ENCODE results near the gene NIT1. TPM values are rescaled to one million over a fixed set of nuclear protein-coding genes. Genes with fewer than 3 reads are reported as not detected.

NIT1 gene
- total RNA-seq, 1 experiment from 2014 or later: 39.6 TPM

DNA sequence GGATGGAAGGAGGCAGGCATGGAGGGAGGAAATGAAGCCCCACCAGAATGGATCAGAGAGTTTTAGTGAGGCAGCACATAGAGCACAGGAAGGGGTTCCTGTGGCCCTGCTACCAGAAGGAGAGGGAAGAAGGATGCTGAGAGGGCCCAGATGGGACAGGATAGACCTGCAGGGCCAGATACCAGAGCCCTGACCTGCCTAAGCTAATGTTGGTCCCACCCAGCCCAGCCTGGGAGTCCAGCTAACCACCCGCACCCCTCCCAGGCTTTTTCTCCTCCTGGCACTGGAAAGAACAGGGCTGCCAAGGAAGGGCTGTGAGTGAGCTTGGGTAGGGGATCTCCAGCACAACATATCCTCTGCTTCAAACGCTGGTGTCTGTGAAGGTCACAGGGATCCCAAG, 35.4 kb upstream of the NIT1 start:
- no peak overlapping the region for H4K91ac ChIP-seq (ENCODE audit: insufficient read length, low read depth, low read length)
- no peak overlapping the region for H2BK120ac ChIP-seq (ENCODE audit: low read depth, low read length, poor library complexity, severe bottlenecking)
- H4K8ac ChIP-seq (replicated peaks; ENCODE audit: insufficient read length, low read depth, low read length): no peak overlapping the region
- WGBS (ENCODE audit: extremely low coverage, insufficient read length, low lambda C conversion rate): no CpG with 5 or more reads among the region's 2 CpGs
- no peaks in the 10 kb centered on the region for H3K36me3 Mint-ChIP-seq (ENCODE audit: insufficient read depth in 1 of 3, low read depth in 3 of 3)
- no peak overlapping the region for H3K14ac ChIP-seq (ENCODE audit: insufficient read depth, low read length)
- no peak overlapping the region for H3K56ac ChIP-seq (ENCODE audit: insufficient read length, low read depth, low read length)
- H3K4me1 Mint-ChIP-seq: peaks cover 51 to 52% of the 10 kb centered on the region in 2 experiments
- no peak overlapping the region for H3K27ac ChIP-seq (ENCODE audit: insufficient read length, low read depth, low read length)
- H3K4me2 ChIP-seq (ENCODE audit: insufficient read depth, insufficient read length, low read length): no peak overlapping the region
- no peak overlapping the region for H4K5ac ChIP-seq (ENCODE audit: insufficient read length, low read depth, low read length)
- no peak overlapping the region for H3T11ph ChIP-seq (ENCODE audit: low read length)
- no peaks in the 10 kb centered on the region for H3K9me3 Mint-ChIP-seq
- no peak overlapping the region for H3K4ac ChIP-seq (ENCODE audit: low read depth, low read length)
- H2AK5ac ChIP-seq (ENCODE audit: insufficient read length, low read length): no peak overlapping the region
- DNase-seq: no peak
- no peaks in the 10 kb centered on the region for H3K9me3 ChIP-seq (ENCODE audit: control insufficient read depth, low read depth, low read length)
- H3K23me2 ChIP-seq (ENCODE audit: insufficient read length, low read depth, low read length, poor library complexity, severe bottlenecking): no peaks in the 10 kb centered on the region
- no peak overlapping the region for H2BK20ac ChIP-seq (ENCODE audit: low read depth, low read length, poor library complexity, severe bottlenecking)
- H3K23ac ChIP-seq (ENCODE audit: insufficient read length, low read depth, low read length): no peak overlapping the region
- no peaks in the 10 kb centered on the region; the same call in 1 of the 2 replicates for H3K27me3 Mint-ChIP-seq (ENCODE audit: low read depth)
- H2BK5ac ChIP-seq (ENCODE audit: insufficient read length, low read length): no peak overlapping the region
- H3K79me2 ChIP-seq (ENCODE audit: insufficient read depth, low read length): no peaks in the 10 kb centered on the region
- H2BK15ac ChIP-seq (ENCODE audit: low read depth, low read length): no peak overlapping the region
- H3K27me3 ChIP-seq (ENCODE audit: insufficient read depth, low read length): no peaks in the 10 kb centered on the region
- no peak overlapping the region for H3K27ac Mint-ChIP-seq
- H2BK12ac ChIP-seq (ENCODE audit: insufficient read length, low read depth, low read length): no peak overlapping the region
- no peak overlapping the region for H2AFZ ChIP-seq (ENCODE audit: low read length)
- H3K4me3 Mint-ChIP-seq: no peak overlapping the region
- TF ChIP-seq, protein P1, sequence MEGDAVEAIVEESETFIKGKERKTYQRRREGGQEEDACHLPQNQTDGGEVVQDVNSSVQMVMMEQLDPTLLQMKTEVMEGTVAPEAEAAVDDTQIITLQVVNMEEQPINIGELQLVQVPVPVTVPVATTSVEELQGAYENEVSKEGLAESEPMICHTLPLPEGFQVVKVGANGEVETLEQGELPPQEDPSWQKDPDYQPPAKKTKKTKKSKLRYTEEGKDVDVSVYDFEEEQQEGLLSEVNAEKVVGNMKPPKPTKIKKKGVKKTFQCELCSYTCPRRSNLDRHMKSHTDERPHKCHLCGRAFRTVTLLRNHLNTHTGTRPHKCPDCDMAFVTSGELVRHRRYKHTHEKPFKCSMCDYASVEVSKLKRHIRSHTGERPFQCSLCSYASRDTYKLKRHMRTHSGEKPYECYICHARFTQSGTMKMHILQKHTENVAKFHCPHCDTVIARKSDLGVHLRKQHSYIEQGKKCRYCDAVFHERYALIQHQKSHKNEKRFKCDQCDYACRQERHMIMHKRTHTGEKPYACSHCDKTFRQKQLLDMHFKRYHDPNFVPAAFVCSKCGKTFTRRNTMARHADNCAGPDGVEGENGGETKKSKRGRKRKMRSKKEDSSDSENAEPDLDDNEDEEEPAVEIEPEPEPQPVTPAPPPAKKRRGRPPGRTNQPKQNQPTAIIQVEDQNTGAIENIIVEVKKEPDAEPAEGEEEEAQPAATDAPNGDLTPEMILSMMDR (conservative IDR thresholded peaks at IDR 0.05): no peak
- no peaks in the 10 kb centered on the region for H3K79me1 ChIP-seq (ENCODE audit: insufficient read depth, low read depth, low read length, poor library complexity, severe bottlenecking)
- no peaks in the 10 kb centered on the region for H4K20me1 ChIP-seq (ENCODE audit: control insufficient read depth, insufficient read depth, insufficient read length)
- no peak overlapping the region for H3K18ac ChIP-seq (ENCODE audit: insufficient read length, low read depth, low read length)
- no peaks in the 10 kb centered on the region for H3K4me1 ChIP-seq (ENCODE audit: insufficient read depth, low read length)
- no peak overlapping the region for H3K9ac ChIP-seq (ENCODE audit: extremely low read depth, insufficient read length, low read length)
